KMS-11 (cell line): Measurements from ENCODE around the gene GCC2.
"Not testable (repeated sequence)": the region's sequence is repeated elsewhere in the genome, so short reads cannot be mapped to it uniquely, and the experiment has no call there.

ENCODE experiments used
- H2AFZ ChIP-seq: fragments of 200-600 bp; sonication (generic); 2 replicates; pipeline ENCODE4 v1.6.1; 2016; ENCODE audit warnings: antibody characterized with exemption, mixed run types, low read depth
- H3K27ac ChIP-seq: fragments of 200-600 bp; sonication (generic); 2 replicates; pipeline ENCODE4 v1.6.1; 2016; ENCODE audit warnings: mild to moderate bottlenecking, mixed run types
- H3K27me3 ChIP-seq: fragments of 200-600 bp; sonication (generic); 2 replicates; pipeline ENCODE4 v1.6.1; 2017; ENCODE audit warnings: mild to moderate bottlenecking, low read depth, mixed run types, moderate library complexity; ENCODE audit not compliant: insufficient read depth
- H3K36me3 ChIP-seq: fragments of 200-600 bp; sonication (generic); 2 replicates; pipeline ENCODE4 v1.6.1; 2017; ENCODE audit warnings: mild to moderate bottlenecking, mixed run types; ENCODE audit not compliant: insufficient read depth
- H3K4me1 ChIP-seq: fragments of 200-600 bp; sonication (generic); 2 replicates; pipeline ENCODE4 v1.6.1; 2016; ENCODE audit warnings: mild to moderate bottlenecking, low read depth, mixed run types; ENCODE audit not compliant: poor library complexity, severe bottlenecking
- H3K4me2 ChIP-seq: fragments of 200-600 bp; sonication (generic); 2 replicates; pipeline ENCODE4 v1.7.0; 2016; ENCODE audit warnings: mild to moderate bottlenecking, mixed run types
- H3K4me3 ChIP-seq: fragments of 200-600 bp; sonication (generic); IDR thresholded peaks from 2 replicates; pipeline ENCODE4 v1.6.1; 2017; ENCODE audit warnings: low read depth, low read length, mixed read lengths; ENCODE audit not compliant: insufficient read depth
- H3K79me2 ChIP-seq: fragments of 200-600 bp; sonication (generic); 2 replicates; pipeline ENCODE4 v1.6.1; 2016; ENCODE audit warnings: low read depth, mixed run types; ENCODE audit not compliant: insufficient read depth
- H3K9ac ChIP-seq: fragments of 200-600 bp; sonication (generic); 2 replicates; pipeline ENCODE4 v1.6.1; 2016; ENCODE audit warnings: mild to moderate bottlenecking, mixed run types
- H4K20me1 ChIP-seq: fragments of 200-600 bp; sonication (generic); 2 replicates; pipeline ENCODE4 v1.6.1; 2016; ENCODE audit warnings: mild to moderate bottlenecking, mixed run types; ENCODE audit not compliant: insufficient read depth
- TF ChIP-seq, protein P1 (sequence below): fragments of 200-600 bp; sonication (generic); conservative IDR thresholded peaks from 2 replicates; pipeline ENCODE4 v1.6.1; 2017; ENCODE audit warnings: low read depth, mild to moderate bottlenecking, antibody characterized with exemption, low read length, moderate library complexity, mixed read lengths

Gene GCC2

DNA sequence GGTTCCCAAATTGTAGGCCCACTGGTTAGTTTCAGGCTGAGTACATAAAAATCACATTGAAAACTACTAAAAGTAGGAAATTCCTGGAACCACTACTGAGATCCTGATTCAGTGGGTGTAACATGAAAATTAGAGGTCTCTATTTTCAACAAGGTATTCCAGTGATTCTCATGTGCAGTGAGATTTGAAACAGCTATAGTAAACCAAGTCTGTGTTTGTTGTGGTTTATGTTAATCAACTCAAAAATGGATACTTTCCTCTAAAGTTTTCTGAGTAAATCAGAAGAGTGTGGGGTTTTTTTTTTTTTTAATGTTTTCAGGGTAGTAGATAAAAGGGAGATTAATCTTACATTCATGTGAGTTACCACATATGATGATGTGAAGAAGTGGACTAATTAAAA lies 42.8 kb downstream of the GCC2 start:
- no peak overlapping the region for H2AFZ ChIP-seq
- H3K79me2 ChIP-seq = no peaks in the 10 kb centered on the region
- no peaks in the 10 kb centered on the region for H4K20me1 ChIP-seq
- H3K4me3 ChIP-seq = no peak overlapping the region
- H3K4me1 ChIP-seq = no peaks in the 10 kb centered on the region
- no peak overlapping the region for H3K4me2 ChIP-seq
- H3K27me3 ChIP-seq = no peaks in the 10 kb centered on the region
- TF ChIP-seq, protein P1, sequence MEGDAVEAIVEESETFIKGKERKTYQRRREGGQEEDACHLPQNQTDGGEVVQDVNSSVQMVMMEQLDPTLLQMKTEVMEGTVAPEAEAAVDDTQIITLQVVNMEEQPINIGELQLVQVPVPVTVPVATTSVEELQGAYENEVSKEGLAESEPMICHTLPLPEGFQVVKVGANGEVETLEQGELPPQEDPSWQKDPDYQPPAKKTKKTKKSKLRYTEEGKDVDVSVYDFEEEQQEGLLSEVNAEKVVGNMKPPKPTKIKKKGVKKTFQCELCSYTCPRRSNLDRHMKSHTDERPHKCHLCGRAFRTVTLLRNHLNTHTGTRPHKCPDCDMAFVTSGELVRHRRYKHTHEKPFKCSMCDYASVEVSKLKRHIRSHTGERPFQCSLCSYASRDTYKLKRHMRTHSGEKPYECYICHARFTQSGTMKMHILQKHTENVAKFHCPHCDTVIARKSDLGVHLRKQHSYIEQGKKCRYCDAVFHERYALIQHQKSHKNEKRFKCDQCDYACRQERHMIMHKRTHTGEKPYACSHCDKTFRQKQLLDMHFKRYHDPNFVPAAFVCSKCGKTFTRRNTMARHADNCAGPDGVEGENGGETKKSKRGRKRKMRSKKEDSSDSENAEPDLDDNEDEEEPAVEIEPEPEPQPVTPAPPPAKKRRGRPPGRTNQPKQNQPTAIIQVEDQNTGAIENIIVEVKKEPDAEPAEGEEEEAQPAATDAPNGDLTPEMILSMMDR = no peak
- no peak overlapping the region for H3K27ac ChIP-seq
- no peaks in the 10 kb centered on the region for H3K36me3 ChIP-seq
- H3K9ac ChIP-seq = no peak overlapping the region

DNA sequence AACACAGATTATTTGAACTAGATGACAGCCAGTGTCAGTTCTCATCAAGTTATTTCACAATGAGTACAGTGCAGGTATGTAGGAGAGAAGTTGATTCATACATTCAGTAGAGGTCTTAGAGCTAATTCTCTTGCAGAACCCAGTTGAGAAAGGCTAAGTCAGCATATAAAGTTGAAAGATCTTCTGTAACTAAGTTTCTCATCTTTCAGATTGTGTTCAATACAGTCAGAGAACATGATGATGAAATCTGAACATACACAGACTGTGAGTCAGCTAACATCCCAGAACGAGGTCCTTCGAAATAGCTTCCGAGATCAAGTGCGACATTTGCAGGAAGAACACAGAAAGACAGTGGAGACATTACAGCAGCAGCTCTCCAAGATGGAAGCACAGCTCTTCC lies 43.4 kb downstream of the GCC2 start:
- no peaks in the 10 kb centered on the region for H3K36me3 ChIP-seq
- H3K27ac ChIP-seq = no peak overlapping the region
- H3K9ac ChIP-seq = no peak overlapping the region
- no peak overlapping the region for H2AFZ ChIP-seq
- no peaks in the 10 kb centered on the region for H4K20me1 ChIP-seq
- H3K27me3 ChIP-seq = no peaks in the 10 kb centered on the region
- TF ChIP-seq, protein P1 = no peak
- H3K4me2 ChIP-seq = no peak overlapping the region
- H3K4me1 ChIP-seq = no peaks in the 10 kb centered on the region
- no peak overlapping the region for H3K4me3 ChIP-seq
- H3K79me2 ChIP-seq = no peaks in the 10 kb centered on the region

DNA sequence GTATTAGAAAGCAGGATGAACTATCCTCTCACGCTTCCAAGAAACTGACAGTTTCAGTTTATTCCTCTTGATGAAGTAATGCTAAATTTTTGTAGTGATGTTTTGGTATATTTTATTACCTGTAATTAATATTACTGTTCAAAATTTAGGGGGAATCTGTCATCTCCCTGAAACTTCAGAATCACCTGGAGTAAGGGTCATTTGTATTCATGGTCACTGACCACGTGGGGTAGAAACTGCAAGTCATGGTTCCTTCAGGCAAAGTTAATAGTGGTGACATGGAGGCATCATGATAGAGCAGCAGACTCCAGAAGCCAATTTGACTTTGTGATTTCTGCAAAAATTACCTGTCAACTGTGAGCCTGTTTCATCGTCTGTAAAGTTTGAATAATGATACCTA lies 47.2 kb downstream of the GCC2 start:
- H3K9ac ChIP-seq, H4K20me1 ChIP-seq, H3K4me2 ChIP-seq, H3K36me3 ChIP-seq, H3K4me1 ChIP-seq, H3K27ac ChIP-seq, H3K27me3 ChIP-seq, H3K4me3 ChIP-seq, H2AFZ ChIP-seq, H3K79me2 ChIP-seq: not testable (repeated sequence)

DNA sequence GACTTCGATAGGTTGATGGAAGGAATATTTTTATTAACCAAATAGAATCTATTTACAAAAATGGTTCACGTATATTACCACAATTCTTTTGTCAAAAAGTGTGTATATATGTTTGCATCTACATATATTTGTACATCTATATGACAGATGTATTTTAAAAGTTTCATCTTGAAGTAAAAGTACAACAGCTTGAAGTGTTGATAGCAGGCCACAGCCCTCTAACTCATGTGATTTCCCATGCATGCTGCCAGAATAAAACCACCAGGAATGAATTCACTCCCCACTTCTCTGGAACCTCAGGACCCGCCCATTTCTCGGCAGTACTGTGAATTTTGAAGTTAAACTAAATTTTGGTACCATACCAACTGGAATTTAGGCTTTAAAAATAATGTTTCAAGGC lies 58.6 kb downstream of the GCC2 start:
- H3K4me1 ChIP-seq, H3K9ac ChIP-seq, H3K4me2 ChIP-seq, H3K4me3 ChIP-seq, H3K27ac ChIP-seq, H3K27me3 ChIP-seq, H4K20me1 ChIP-seq, H3K79me2 ChIP-seq, H3K36me3 ChIP-seq, H2AFZ ChIP-seq: not testable (repeated sequence)

DNA sequence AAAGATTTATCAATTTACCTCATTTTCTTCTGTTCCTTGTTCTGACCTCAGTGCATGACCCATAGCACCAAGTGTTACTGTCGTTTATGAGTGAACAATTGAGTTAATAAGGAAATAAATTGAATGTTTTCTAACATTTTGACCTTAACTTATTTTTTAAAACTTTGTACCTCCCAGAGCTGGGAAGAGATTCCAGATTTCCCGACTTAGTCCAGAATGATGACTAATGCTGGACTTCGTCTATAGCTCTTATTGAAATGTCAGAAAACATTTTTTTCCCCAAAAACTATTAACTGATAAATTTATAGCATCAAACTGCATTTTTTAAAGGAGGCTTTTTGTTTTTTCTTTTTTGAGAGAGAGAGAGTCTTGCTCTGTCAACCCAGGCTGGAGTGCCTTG lies 63.4 kb downstream of the GCC2 start:
- not testable (repeated sequence) for H2AFZ ChIP-seq, H3K4me2 ChIP-seq, H3K79me2 ChIP-seq, H3K27ac ChIP-seq, H3K9ac ChIP-seq, H3K27me3 ChIP-seq, H3K4me3 ChIP-seq, H3K36me3 ChIP-seq, H3K4me1 ChIP-seq, H4K20me1 ChIP-seq

DNA sequence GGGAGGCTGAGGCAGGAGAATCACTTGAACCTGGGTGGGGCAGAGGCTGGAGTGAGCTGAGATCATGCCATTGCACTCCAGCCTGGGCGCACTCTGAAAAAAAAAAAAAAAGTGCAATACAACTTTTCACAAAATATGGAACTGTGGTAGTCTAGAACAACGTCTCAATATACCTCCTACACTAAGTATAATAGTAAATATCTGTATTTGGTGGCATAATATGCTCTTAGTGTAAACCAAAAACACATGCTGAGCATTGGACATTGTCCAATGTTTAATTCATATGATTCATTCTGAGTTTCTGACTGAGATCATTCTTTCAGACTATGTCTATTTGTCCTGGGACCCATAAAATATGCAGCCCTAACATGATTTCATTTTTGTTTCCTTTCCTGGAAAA lies 65.5 kb downstream of the GCC2 start:
- H3K27me3 ChIP-seq, H2AFZ ChIP-seq, H3K4me1 ChIP-seq, H3K9ac ChIP-seq, H4K20me1 ChIP-seq, H3K27ac ChIP-seq, H3K4me3 ChIP-seq, H3K36me3 ChIP-seq, H3K4me2 ChIP-seq, H3K79me2 ChIP-seq: not testable (repeated sequence)

DNA sequence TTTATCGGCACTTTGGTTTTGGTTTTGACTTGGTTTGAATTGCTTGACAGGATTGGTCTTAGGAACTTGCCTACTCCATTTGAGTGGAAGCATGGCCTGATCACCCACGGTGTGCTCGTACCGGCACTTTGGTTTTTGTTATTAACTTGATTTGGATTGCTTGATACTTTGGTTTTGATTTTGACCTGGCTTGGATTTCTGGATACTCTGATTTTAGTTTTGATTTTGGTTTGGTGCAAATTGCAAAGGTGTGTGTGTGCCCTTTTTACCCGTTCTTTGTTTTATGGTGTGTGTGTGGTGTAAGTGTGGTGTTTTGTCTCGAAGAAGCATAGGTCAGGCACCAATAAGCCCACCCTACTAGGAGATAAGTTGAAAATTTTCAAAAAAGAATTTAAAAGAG lies 75.7 kb downstream of the GCC2 start:
- not testable (repeated sequence) for H3K79me2 ChIP-seq, H3K36me3 ChIP-seq, H3K27ac ChIP-seq, H4K20me1 ChIP-seq, H3K4me2 ChIP-seq, H2AFZ ChIP-seq, H3K27me3 ChIP-seq, H3K4me1 ChIP-seq, H3K4me3 ChIP-seq, H3K9ac ChIP-seq

DNA sequence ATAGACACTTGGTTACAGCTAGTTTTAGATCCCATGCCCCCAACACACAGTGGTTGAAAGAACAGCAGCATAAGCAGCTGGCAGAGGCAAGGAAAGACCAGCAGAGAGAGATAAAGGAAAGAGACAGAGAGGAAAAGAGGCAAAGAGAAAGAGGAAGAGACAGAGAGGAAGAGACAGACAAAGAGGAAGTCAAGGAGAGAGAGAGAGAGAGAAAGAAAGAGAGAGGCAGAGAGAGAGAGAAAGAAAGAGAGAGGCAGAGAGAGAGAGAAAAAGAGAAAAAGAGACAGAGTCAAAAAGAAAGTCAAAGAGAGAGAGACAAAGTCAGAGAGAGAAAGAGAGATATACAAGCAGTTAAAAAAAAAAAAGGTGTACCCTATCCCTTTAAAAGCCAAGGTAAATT lies 76.3 kb downstream of the GCC2 start:
- not testable (repeated sequence) for H3K4me1 ChIP-seq, H3K79me2 ChIP-seq, H3K27me3 ChIP-seq, H3K4me2 ChIP-seq, H4K20me1 ChIP-seq, H2AFZ ChIP-seq, H3K9ac ChIP-seq, H3K4me3 ChIP-seq, H3K27ac ChIP-seq, H3K36me3 ChIP-seq
